WTC11 (cell line): ENCODE data around the gene HRC. TPM values are rescaled to one million over a fixed set of nuclear protein-coding genes. Genes with fewer than 3 reads are reported as not detected.
A peak's percentile ranks its signal among the peaks of the same experiment; 100 is the strongest.

Experiments
- ATAC-seq: fragments of 200-7000 bp; cut with Tn5 transposase; 2 replicates; pipeline ENCODE4 v1.10.0; 2021; ENCODE audit warnings: mild to moderate bottlenecking, moderate library complexity
- CTCF ChIA-PET: fragments of 300-600 bp; sonication (Branson Sonifier 250); formaldehyde crosslinking; loops from one replicate; lab custom pipeline; 2021; ENCODE audit warnings: antibody characterized with exemption; lab: Charles Lee
- POLR2A ChIA-PET: fragments of 350-600 bp; sonication (Branson Sonifier 250); formaldehyde crosslinking; loops from one replicate; lab custom pipeline; 2021; ENCODE audit warnings: antibody characterized with exemption; lab: Charles Lee
- DNase-seq: peaks from one replicate; pipeline ENCODE4 v3.0.0; 2021; ENCODE audit warnings: low spot score
- H3K27ac Mint-ChIP-seq: 2 replicates; pipeline ENCODE4 v1.8.0; 2021; ENCODE audit warnings: mixed read lengths
- H3K27me3 Mint-ChIP-seq: 2 replicates; pipeline ENCODE4 v1.8.0; 2021; ENCODE audit warnings: low read depth, mild to moderate bottlenecking, moderate library complexity, mixed read lengths
- H3K36me3 Mint-ChIP-seq: 2 replicates; pipeline ENCODE4 v1.8.0; 2021; ENCODE audit warnings: mixed read lengths
- H3K4me1 Mint-ChIP-seq: 2 replicates; pipeline ENCODE4 v1.8.0; 2022; ENCODE audit warnings: mixed read lengths
- H3K4me3 Mint-ChIP-seq: 2 replicates; pipeline ENCODE4 v1.8.0; 2021; ENCODE audit warnings: mild to moderate bottlenecking, moderate library complexity, mixed read lengths
- H3K9me3 Mint-ChIP-seq: 2 replicates; pipeline ENCODE4 v1.8.0; 2021; ENCODE audit warnings: mixed read lengths
- ATF1 ChIP-seq: sonication (generic); formaldehyde crosslinking; IDR thresholded peaks from 2 replicates; pipeline ENCODE4 v1.8.1; 2023; ENCODE audit warnings: mild to moderate bottlenecking, moderate library complexity, missing genetic modification reagents
- ATF2 ChIP-seq: sonication (generic); formaldehyde crosslinking; IDR thresholded peaks from 2 replicates; pipeline ENCODE4 v1.8.1; 2022; ENCODE audit warnings: low read depth, missing genetic modification reagents, borderline replicate concordance
- E2F1 ChIP-seq: sonication (generic); formaldehyde crosslinking; IDR thresholded peaks from 2 replicates; pipeline ENCODE4 v1.8.0; 2022; ENCODE audit warnings: mild to moderate bottlenecking, missing genetic modification reagents
- E2F5 ChIP-seq: sonication (generic); formaldehyde crosslinking; IDR thresholded peaks from 2 replicates; pipeline ENCODE4 v1.8.1; 2022; ENCODE audit warnings: mild to moderate bottlenecking, moderate library complexity, missing genetic modification reagents
- ESRRA ChIP-seq: sonication (generic); formaldehyde crosslinking; IDR thresholded peaks from 2 replicates; pipeline ENCODE4 v1.8.1; 2022; ENCODE audit warnings: mild to moderate bottlenecking, missing genetic modification reagents, borderline replicate concordance
- ETV6 ChIP-seq: sonication (generic); formaldehyde crosslinking; IDR thresholded peaks from 2 replicates; pipeline ENCODE4 v1.8.1; 2022; ENCODE audit warnings: mild to moderate bottlenecking, missing genetic modification reagents
- FOXK1 ChIP-seq: sonication (generic); formaldehyde crosslinking; IDR thresholded peaks from 2 replicates; pipeline ENCODE4 v1.8.0; 2022; ENCODE audit warnings: mild to moderate bottlenecking, moderate library complexity, missing genetic modification reagents
- GABPB1 ChIP-seq: sonication (generic); formaldehyde crosslinking; IDR thresholded peaks from 2 replicates; pipeline ENCODE4 v1.8.1; 2023; ENCODE audit warnings: mild to moderate bottlenecking, missing genetic modification reagents
- GRHL2 ChIP-seq: fragments of 250-450 bp; sonication (Bioruptor Pico); IDR thresholded peaks from 2 replicates; pipeline ENCODE4 v1.8.0; 2022; ENCODE audit warnings: mild to moderate bottlenecking, moderate library complexity; ENCODE audit not compliant: insufficient replicate concordance, severe bottlenecking
- HMGA2 ChIP-seq: fragments of 250-450 bp; sonication (Bioruptor Pico); IDR thresholded peaks from 2 replicates; pipeline ENCODE4 v1.4.0; 2021; ENCODE audit warnings: mild to moderate bottlenecking, moderate library complexity
- KAT7 ChIP-seq: sonication (generic); formaldehyde crosslinking; IDR thresholded peaks from 2 replicates; pipeline ENCODE4 v1.8.1; 2023; ENCODE audit warnings: missing genetic modification reagents, mild to moderate bottlenecking, borderline replicate concordance
- NFE2L1 ChIP-seq: sonication (generic); formaldehyde crosslinking; IDR thresholded peaks from 2 replicates; pipeline ENCODE4 v1.8.1; 2023; ENCODE audit warnings: missing genetic modification reagents
- NFYB ChIP-seq: sonication (generic); formaldehyde crosslinking; conservative IDR thresholded peaks from 2 replicates; pipeline ENCODE4 v1.8.0; 2022; ENCODE audit warnings: low read depth, missing genetic modification reagents
- OVOL2 ChIP-seq: fragments of 250-450 bp; sonication (Bioruptor Pico); IDR thresholded peaks from 2 replicates; pipeline ENCODE4 v1.9.0; 2021; ENCODE audit warnings: mild to moderate bottlenecking, borderline replicate concordance
- RELA ChIP-seq: sonication (generic); formaldehyde crosslinking; IDR thresholded peaks from 2 replicates; pipeline ENCODE4 v1.8.1; 2022; ENCODE audit warnings: missing genetic modification reagents, mild to moderate bottlenecking, borderline replicate concordance
- SMAD3 ChIP-seq: sonication (generic); formaldehyde crosslinking; IDR thresholded peaks from 2 replicates; pipeline ENCODE4 v1.8.0; 2022; ENCODE audit warnings: missing genetic modification reagents, mild to moderate bottlenecking, borderline replicate concordance
- SOX15 ChIP-seq: fragments of 250-450 bp; sonication (Bioruptor Pico); IDR thresholded peaks from 2 replicates; pipeline ENCODE4 v1.9.0; 2021; ENCODE audit warnings: mild to moderate bottlenecking
- TCF7 ChIP-seq: sonication (generic); formaldehyde crosslinking; IDR thresholded peaks from 2 replicates; pipeline ENCODE4 v1.8.0; 2022; ENCODE audit warnings: mild to moderate bottlenecking, low read depth, missing genetic modification reagents, moderate library complexity
- TEAD4 ChIP-seq: sonication (generic); formaldehyde crosslinking; IDR thresholded peaks from 2 replicates; pipeline ENCODE4 v1.8.0; 2022; ENCODE audit warnings: mild to moderate bottlenecking, missing genetic modification reagents
- ZNF396 ChIP-seq: fragments of 250-450 bp; sonication (Bioruptor Pico); IDR thresholded peaks from 2 replicates; pipeline ENCODE4 v1.8.0; 2021; ENCODE audit warnings: mild to moderate bottlenecking, moderate library complexity, borderline replicate concordance
- ZNF423 ChIP-seq: fragments of 250-450 bp; sonication (Bioruptor Pico); IDR thresholded peaks from 2 replicates; pipeline ENCODE4 v2.1.2; 2022; ENCODE audit warnings: mild to moderate bottlenecking, moderate library complexity
- total RNA-seq: library from RNA; stranded (reverse); gene quantifications from 3 replicates; pipeline ENCODE4 v1.2.3, GENCODE V29; 2021

HRC gene
- total RNA-seq, 1 experiment from 2014 or later, result 1.9 TPM

GRCh38 chr19:49153167-49153809 lies 1.9 kb downstream of the HRC start (continued):
- TF ChIP-seq TEAD4, result no peak
- no peak for TF ChIP-seq GABPB1
- TF ChIP-seq SOX15, result no peak
- no peak for TF ChIP-seq HMGA2 (CRISPR knock-in tag)
- no peak for TF ChIP-seq ESRRA (CRISPR knock-in tag)
- TF ChIP-seq FOXK1 (CRISPR knock-in tag), result no peak
- TF ChIP-seq ATF1 (CRISPR knock-in tag), result no peak
- no peak for TF ChIP-seq E2F5
- TF ChIP-seq TCF7, result no peak
- TF ChIP-seq OVOL2 (CRISPR knock-in tag), result no peak
- no peak for TF ChIP-seq E2F1
- TF ChIP-seq KAT7 (CRISPR knock-in tag), result no peak

GRCh38 chr19:49152119-49152550 lies 3.1 kb downstream of the HRC start:
- ChIA-PET POLR2A (interaction anchor here (0.6 to 1.3 kb wide), 2 partner anchors 47 to 327 kb away, joined by 3 read pairs; no protein-coding TSS in a partner anchor), CTCF (interaction anchor here (0.9 to 7.9 kb wide), 5 partner anchors 19 to 324 kb away, joined by 3 to 98 read pairs (median 8); no protein-coding TSS in a partner anchor)
- Mint-ChIP-seq H3K9me3 (peaks cover 14% of the 10 kb centered on the region), H3K4me1 (peaks cover 31% of the 10 kb centered on the region), H3K27me3 (peaks cover 66% of the 10 kb centered on the region), H3K27ac (no peak overlapping the region), H3K36me3 (peaks cover 9% of the 10 kb centered on the region; the same call in 1 of the 2 replicates), H3K4me3 (peak overlapping the region; percentile 92)
- TF ChIP-seq SOX15, result no peak
- no peak for TF ChIP-seq GRHL2 (CRISPR knock-in tag)
- TF ChIP-seq NFYB (CRISPR knock-in tag), result no peak
- TF ChIP-seq ATF2 (CRISPR knock-in tag), result no peak
- TF ChIP-seq ETV6 (CRISPR knock-in tag), result no peak
- no peak for TF ChIP-seq SMAD3 (CRISPR knock-in tag)
- no peak for TF ChIP-seq ZNF423 (CRISPR knock-in tag)
- no peak for TF ChIP-seq ZNF396 (CRISPR knock-in tag)
- TF ChIP-seq RELA (CRISPR knock-in tag), result no peak
- no peak for TF ChIP-seq HMGA2 (CRISPR knock-in tag)
- no peak for TF ChIP-seq NFE2L1
- ATAC-seq (no peak), DNase-seq (peak; percentile 40)
